Kidney glomerular epithelial cell (primary cell): ENCODE data around the gene ANKRD63.
A peak's percentile ranks its signal among the peaks of the same experiment; 100 is the strongest.

Source experiments
- DNase-seq: peaks from one replicate; lab custom pipeline; 2025; lab: John Stamatoyannopoulos, UW

The ANKRD63 gene

GRCh38 chr15:40279437-40280141 lies 3.3 kb downstream of the ANKRD63 start:
- peak; percentile 35 for DNase-seq

- DNase-seq = no peak
Observed at GRCh38 chr15:40278026-40278425, 4.8 kb downstream of the ANKRD63 start.

- no peak for DNase-seq
Observed at GRCh38 chr15:40277471-40277870, 5.4 kb downstream of the ANKRD63 start.

GRCh38 chr15:40276927-40277326 lies 5.9 kb downstream of the ANKRD63 start:
- DNase-seq = no peak

- no peak for DNase-seq
Observed at GRCh38 chr15:40275954-40276353, 6.9 kb downstream of the ANKRD63 start.

GRCh38 chr15:40275523-40275922 lies 7.3 kb downstream of the ANKRD63 start:
- no peak for DNase-seq

GRCh38 chr15:40274350-40275274 lies 8.3 kb downstream of the ANKRD63 start:
- peak; percentile 70 for DNase-seq

GRCh38 chr15:40273428-40273827 lies 9.4 kb downstream of the ANKRD63 start:
- DNase-seq = no peak

- no peak for DNase-seq
Observed at GRCh38 chr15:40272485-40273056, 10.3 kb downstream of the ANKRD63 start.

- no peak for DNase-seq
Observed at GRCh38 chr15:40271685-40272484, 11.0 kb downstream of the ANKRD63 start.

GRCh38 chr15:40270246-40270995 lies 12.4 kb downstream of the ANKRD63 start:
- DNase-seq = no peak

- no peak for DNase-seq
Observed at GRCh38 chr15:40269604-40270003, 13.3 kb downstream of the ANKRD63 start.

GRCh38 chr15:40267670-40268069 lies 15.2 kb downstream of the ANKRD63 start:
- DNase-seq = no peak

GRCh38 chr15:40266828-40267304 lies 16.0 kb downstream of the ANKRD63 start:
- DNase-seq = peak; percentile 95

GRCh38 chr15:40265875-40266274 lies 17.0 kb downstream of the ANKRD63 start:
- DNase-seq = no peak

GRCh38 chr15:40265355-40265754 lies 17.5 kb downstream of the ANKRD63 start:
- no peak for DNase-seq

- no peak for DNase-seq
Observed at GRCh38 chr15:40264321-40265153, 18.3 kb downstream of the ANKRD63 start.

GRCh38 chr15:40263024-40263754 lies 19.7 kb downstream of the ANKRD63 start:
- no peak for DNase-seq

- DNase-seq = no peak
Observed at GRCh38 chr15:40259021-40259420, 23.8 kb downstream of the ANKRD63 start.
